GM12874 (cell line): ENCODE measurements around the gene SLC10A7.

Experiments used
- CTCF ChIP-seq: IDR thresholded peaks from 2 replicates; pipeline ENCODE4 v1.5.1; 2011; ENCODE audit warnings: low read depth, mild to moderate bottlenecking, control low read depth, low read length, moderate library complexity; ENCODE audit not compliant: insufficient read depth

The SLC10A7 gene

GRCh38 chr4:146333895-146334262 is 187.9 kb downstream of the SLC10A7 start:
- no peak for TF ChIP-seq CTCF

- no peak for TF ChIP-seq CTCF
These were observed 188.4 kb downstream of the SLC10A7 start for GRCh38 chr4:146333187-146333894.

- TF ChIP-seq CTCF = no peak
These were observed 191.3 kb downstream of the SLC10A7 start for GRCh38 chr4:146330392-146330791.

- TF ChIP-seq CTCF = no peak
These were observed 192.6 kb downstream of the SLC10A7 start for GRCh38 chr4:146329050-146329716.

- no peak for TF ChIP-seq CTCF
These were observed 193.7 kb downstream of the SLC10A7 start for GRCh38 chr4:146327859-146328650.

- no peak for TF ChIP-seq CTCF
These were observed 202.8 kb downstream of the SLC10A7 start for GRCh38 chr4:146318894-146319293.

GRCh38 chr4:146317783-146318182 is 204.0 kb downstream of the SLC10A7 start:
- TF ChIP-seq CTCF = no peak
